ENCODE results near the gene RASSF7. TPM values are rescaled to one million over a fixed set of nuclear protein-coding genes. Genes with fewer than 3 reads are reported as not detected.

Gene RASSF7
- 3.7 and 7.7 TPM in 2 replicates for total RNA-seq

GRCh38 chr11:560305-561147 is at the start of gene RASSF7, which contains the start of gene LMNTD2:
Gene RASSF7, plus strand, starts transcription at chr11:560970. Its CDS starts 799 bp downstream, at chr11:561769.
Gene LMNTD2, minus strand, starts transcription at chr11:560738. Its CDS starts 22 bp downstream, at chr11:560716.

GRCh38 chr11:535519-536454 is 25.0 kb upstream of the RASSF7 start, which contains the start of gene HRAS:
Gene HRAS, minus strand, starts transcription at chr11:535576.

GRCh38 chr11:536841-537621 is 23.7 kb upstream of the RASSF7 start, which contains the start of gene LRRC56:
Gene LRRC56, plus strand, starts transcription at chr11:537527. Its CDS starts 3,158 bp downstream, at chr11:540685.

GRCh38 chr11:575996-576768 is 15.4 kb downstream of the RASSF7 start, which contains the start of gene PHRF1:
Gene PHRF1, plus strand, starts transcription at chr11:576470. Its CDS starts 5,043 bp downstream, at chr11:581513.

Small RNAs within 50 kb of the gene (small RNA-seq; reads per million reads assigned to genes)
- gene MIR210 = 108 reads per million, percentile 98 among the genes with 10 or more reads in this experiment

Other genes with a start within 250 kb of the RASSF7 start
- gene IFITM1, start 246.9 kb upstream of the RASSF7 start, total RNA-seq = 182 and 187 TPM in 2 replicates
- 147 and 163 TPM in 2 replicates for gene IFITM3, start 240.1 kb upstream of the RASSF7 start, total RNA-seq
- gene B4GALNT4, start 191.5 kb upstream of the RASSF7 start, total RNA-seq = 1.5 and 3.7 TPM in 2 replicates
- gene PKP3, start 166.8 kb upstream of the RASSF7 start, total RNA-seq = 3.8 and 4.7 TPM in 2 replicates
- gene SIGIRR, start 146.0 kb upstream of the RASSF7 start, total RNA-seq = 11.5 and 13.6 TPM in 2 replicates
- not detected in 2 replicates for gene ANO9, start 119.0 kb upstream of the RASSF7 start, total RNA-seq
- 25.4 and 35.9 TPM in 2 replicates for gene PTDSS2, start 110.7 kb upstream of the RASSF7 start, total RNA-seq
- gene RNH1, start 53.7 kb upstream of the RASSF7 start, total RNA-seq = 359 and 417 TPM in 2 replicates
- gene HRAS, start 25.4 kb upstream of the RASSF7 start, total RNA-seq = 24.5 and 27.4 TPM in 2 replicates
- 0.65 and 0.85 TPM in 2 replicates for gene LRRC56, start 23.4 kb upstream of the RASSF7 start, total RNA-seq
- 0.61 and 0.97 TPM in 2 replicates for gene LMNTD2, start 232 bp upstream of the RASSF7 start, total RNA-seq
- gene PHRF1, start 15.5 kb downstream of the RASSF7 start, total RNA-seq = 32.9 and 36.8 TPM in 2 replicates
- 10.6 and 18.5 TPM in 2 replicates for gene IRF7, start 55.0 kb downstream of the RASSF7 start, total RNA-seq
- gene CDHR5, start 64.0 kb downstream of the RASSF7 start, total RNA-seq = not detected in 2 replicates
- gene SCT, start 66.2 kb downstream of the RASSF7 start, total RNA-seq = not detected in 2 replicates
- 0.12 and 0.32 TPM in 2 replicates for gene DRD4, start 76.3 kb downstream of the RASSF7 start, total RNA-seq
- 37.0 and 40.8 TPM in 2 replicates for gene DEAF1, start 134.3 kb downstream of the RASSF7 start, total RNA-seq
- gene TMEM80, start 134.8 kb downstream of the RASSF7 start, total RNA-seq = 8.9 and 17.2 TPM in 2 replicates
- gene EPS8L2, start 145.3 kb downstream of the RASSF7 start, total RNA-seq = 19.3 and 31.7 TPM in 2 replicates
- 92.8 and 94.2 TPM in 2 replicates for gene TALDO1, start 186.5 kb downstream of the RASSF7 start, total RNA-seq
- 48.3 and 49.3 TPM in 2 replicates for gene GATD1, start 216.5 kb downstream of the RASSF7 start, total RNA-seq
- 0.97 and 1.9 TPM in 2 replicates for gene CEND1, start 229.1 kb downstream of the RASSF7 start, total RNA-seq
- gene SLC25A22, start 237.3 kb downstream of the RASSF7 start, total RNA-seq = 14.2 and 17.4 TPM in 2 replicates
- gene PIDD1, start 244.3 kb downstream of the RASSF7 start, total RNA-seq = 4.4 and 5.6 TPM in 2 replicates
- gene RPLP2, start 249.0 kb downstream of the RASSF7 start, total RNA-seq = 47.4 and 134 TPM in 2 replicates